HepG2 (cell line): ENCODE measurements around the gene SFT2D1. TPM values are rescaled to one million over a fixed set of nuclear protein-coding genes. Genes with fewer than 3 reads are reported as not detected.

Source experiments
- ARID2 ChIP-seq: sonication (generic); formaldehyde crosslinking; IDR thresholded peaks from 2 replicates; pipeline ENCODE4 v1.8.1; 2022; ENCODE audit warnings: mild to moderate bottlenecking, missing genetic modification reagents, borderline replicate concordance
- CBFB ChIP-seq: sonication (generic); formaldehyde crosslinking; IDR thresholded peaks from 2 replicates; pipeline ENCODE4 v1.4.0; 2020; ENCODE audit warnings: missing genetic modification reagents
- CBX2 ChIP-seq, 2 experiments: fragments of 200-600 bp in 1 of 2; sonication (generic); formaldehyde crosslinking in 1 of 2; IDR thresholded peaks; 2 replicates each; pipeline versions ENCODE4 v1.7.0 to v1.8.1; 2018 to 2022; ENCODE audit warnings: low read depth in 2 of 2, low read length in 1 of 2, mild to moderate bottlenecking in 1 of 2, missing genetic modification reagents in 1 of 2
- EEA1 ChIP-seq: sonication (generic); formaldehyde crosslinking; IDR thresholded peaks from 2 replicates; pipeline ENCODE4 v1.5.1; 2020; ENCODE audit warnings: mild to moderate bottlenecking, missing genetic modification reagents, borderline replicate concordance
- HIVEP1 ChIP-seq: sonication (generic); formaldehyde crosslinking; IDR thresholded peaks from 2 replicates; pipeline ENCODE4 v1.4.0; 2020; ENCODE audit warnings: mild to moderate bottlenecking, missing genetic modification reagents
- KDM5A ChIP-seq: fragments of 200-600 bp; sonication (generic); IDR thresholded peaks from 2 replicates; pipeline ENCODE4 v1.7.0; 2018; ENCODE audit warnings: antibody characterized with exemption, mild to moderate bottlenecking, low read length, borderline replicate concordance
- NCOA1 ChIP-seq: sonication (generic); formaldehyde crosslinking; IDR thresholded peaks from 2 replicates; pipeline ENCODE4 v1.9.0; 2021; ENCODE audit warnings: missing genetic modification reagents
- NCOA2 ChIP-seq: sonication (generic); formaldehyde crosslinking; IDR thresholded peaks from 2 replicates; pipeline ENCODE4 v1.8.0; 2022; ENCODE audit warnings: inconsistent platforms
- PAX8 ChIP-seq: sonication (generic); formaldehyde crosslinking; IDR thresholded peaks from 2 replicates; pipeline ENCODE4 v1.8.0; 2022; ENCODE audit warnings: mild to moderate bottlenecking, missing genetic modification reagents, borderline replicate concordance
- PHF8 ChIP-seq: sonication (generic); formaldehyde crosslinking; IDR thresholded peaks from 2 replicates; pipeline ENCODE4 v1.5.0; 2020; ENCODE audit warnings: missing genetic modification reagents
- SALL1 ChIP-seq: sonication (generic); formaldehyde crosslinking; IDR thresholded peaks from 2 replicates; pipeline ENCODE4 v1.8.0; 2022; ENCODE audit warnings: mild to moderate bottlenecking, missing genetic modification reagents
- SIX4 ChIP-seq: sonication (generic); formaldehyde crosslinking; IDR thresholded peaks from 2 replicates; pipeline ENCODE4 v1.4.0; 2020; ENCODE audit warnings: missing genetic modification reagents
- TAF15 ChIP-seq: fragments of 200-400 bp; formaldehyde crosslinking; IDR thresholded peaks from one replicate; pipeline ENCODE4 v1.6.1; 2018; ENCODE audit warnings: mild to moderate bottlenecking, low read depth, low read length; ENCODE audit not compliant: poor library complexity, severe bottlenecking
- ZNF235 ChIP-seq: sonication (generic); formaldehyde crosslinking; IDR thresholded peaks from 2 replicates; pipeline ENCODE4 v1.8.1; 2023; ENCODE audit warnings: mild to moderate bottlenecking, missing genetic modification reagents, borderline replicate concordance
- ZNF256 ChIP-seq: sonication (generic); formaldehyde crosslinking; conservative IDR thresholded peaks from 2 replicates; pipeline ENCODE4 v1.4.0; 2020; ENCODE audit warnings: missing genetic modification reagents
- ZNF296 ChIP-seq: sonication (generic); formaldehyde crosslinking; conservative IDR thresholded peaks from 2 replicates; pipeline ENCODE4 v1.5.0; 2020; ENCODE audit warnings: mild to moderate bottlenecking, missing genetic modification reagents
- ZNF546 ChIP-seq: sonication (generic); formaldehyde crosslinking; conservative IDR thresholded peaks from 2 replicates; pipeline ENCODE4 v1.8.1; 2023; ENCODE audit warnings: mild to moderate bottlenecking, missing genetic modification reagents
- ZNF552 ChIP-seq: sonication (generic); formaldehyde crosslinking; IDR thresholded peaks from 2 replicates; pipeline ENCODE4 v1.9.0; 2022; ENCODE audit warnings: missing genetic modification reagents, mild to moderate bottlenecking, borderline replicate concordance
- ZNF556 ChIP-seq: sonication (generic); formaldehyde crosslinking; IDR thresholded peaks from 2 replicates; pipeline ENCODE4 v1.4.0; 2020; ENCODE audit warnings: mild to moderate bottlenecking, missing genetic modification reagents, borderline replicate concordance
- ZNF605 ChIP-seq: sonication (generic); formaldehyde crosslinking; IDR thresholded peaks from 2 replicates; pipeline ENCODE4 v1.8.0; 2022; ENCODE audit warnings: mild to moderate bottlenecking, missing genetic modification reagents
- ZNF790 ChIP-seq: sonication (generic); formaldehyde crosslinking; IDR thresholded peaks from 2 replicates; pipeline ENCODE4 v1.8.0; 2022; ENCODE audit warnings: missing genetic modification reagents, mild to moderate bottlenecking, borderline replicate concordance
- ZNF883 ChIP-seq: sonication (generic); formaldehyde crosslinking; IDR thresholded peaks from 2 replicates; pipeline ENCODE4 v1.5.1; 2020; ENCODE audit warnings: mild to moderate bottlenecking, missing genetic modification reagents; ENCODE audit errors: not compliant biosample characterization
- polyA plus RNA-seq, 8 experiments: library from polyadenylated mRNA; depleted of rRNA in 3 of 8; stranded (reverse) in 7 of 8; unstranded in 1 of 8; fragments of >200 nt; fragmentation: Illumina TruSeq in 4 of 8; extraction: Trizol in 4 of 8; gene quantifications; 2 replicates each; pipeline versions ENCODE4 v1.2.1 to v1.2.3, GENCODE V29; 2011 to 2016; ENCODE audit warnings: low read depth in 4 of 8, missing spikeins in 1 of 8, mixed read lengths in 1 of 8; ENCODE audit not compliant: insufficient read depth in 1 of 8
- total RNA-seq, 5 experiments: library from RNA; depleted of rRNA; stranded (reverse); fragments of >200 nt; fragmentation: Illumina TruSeq; extraction: Trizol; gene quantifications; 2 replicates each; pipeline ENCODE4 v1.2.3, GENCODE V29; 2016; ENCODE audit warnings: low read depth in 1 of 5
- TF ChIP-seq, protein P1 (sequence below): sonication (generic); formaldehyde crosslinking; IDR thresholded peaks from 2 replicates; pipeline ENCODE4 v1.4.0; 2020; ENCODE audit warnings: mild to moderate bottlenecking, missing genetic modification reagents, borderline replicate concordance

The SFT2D1 gene
- total and polyA plus RNA-seq, 2 of the 13 experiments (the other 11 are each of a cell fraction or from before 2014, with no cell fraction given), result 115 to 147 TPM

- TF ChIP-seq ZNF256 (CRISPR knock-in tag) (no peak), TAF15 (peak; percentile 23), PHF8 (CRISPR knock-in tag) (peak; percentile 37; the same call in 1 of the 2 replicates), ZNF296 (CRISPR knock-in tag) (no peak), ZNF605 (CRISPR knock-in tag) (peak; percentile 63; the same call in 1 of the 2 replicates), CBFB (CRISPR knock-in tag) (no peak), ZNF556 (CRISPR knock-in tag) (peak; percentile 72; the same call in 1 of the 2 replicates), CBX2 (IDR thresholded peaks at IDR 0.05; ENCODE audit: low read depth, low read length) (no peak), CBX2 (CRISPR knock-in tag; IDR thresholded peaks at IDR 0.05; ENCODE audit: low read depth) (peak; percentile 75; the same call in 1 of the 2 replicates), NCOA1 (CRISPR knock-in tag) (0 out of 2 replicates have a peak, but pooled peaks have one; percentile 44), ZNF546 (CRISPR knock-in tag) (0 out of 2 replicates have a peak, but pooled peaks have one; percentile 57), PAX8 (CRISPR knock-in tag) (0 out of 2 replicates have a peak, but pooled peaks have one; percentile 60), ZNF552 (CRISPR knock-in tag) (no peak), ZNF790 (CRISPR knock-in tag) (0 out of 2 replicates have a peak, but pooled peaks have one; percentile 30), ZNF883 (peak; percentile 79), NCOA2 (CRISPR knock-in tag) (no peak), SIX4 (CRISPR knock-in tag) (no peak), ZNF235 (CRISPR knock-in tag) (peak; percentile 4; the same call in 1 of the 2 replicates), ARID2 (CRISPR knock-in tag) (0 out of 2 replicates have a peak, but pooled peaks have one; percentile 48), SALL1 (CRISPR knock-in tag) (0 out of 2 replicates have a peak, but pooled peaks have one; percentile 57), KDM5A (no peak), EEA1 (0 out of 2 replicates have a peak, but pooled peaks have one; percentile 50), HIVEP1 (peak; percentile 56)
- TF ChIP-seq, protein P1, sequence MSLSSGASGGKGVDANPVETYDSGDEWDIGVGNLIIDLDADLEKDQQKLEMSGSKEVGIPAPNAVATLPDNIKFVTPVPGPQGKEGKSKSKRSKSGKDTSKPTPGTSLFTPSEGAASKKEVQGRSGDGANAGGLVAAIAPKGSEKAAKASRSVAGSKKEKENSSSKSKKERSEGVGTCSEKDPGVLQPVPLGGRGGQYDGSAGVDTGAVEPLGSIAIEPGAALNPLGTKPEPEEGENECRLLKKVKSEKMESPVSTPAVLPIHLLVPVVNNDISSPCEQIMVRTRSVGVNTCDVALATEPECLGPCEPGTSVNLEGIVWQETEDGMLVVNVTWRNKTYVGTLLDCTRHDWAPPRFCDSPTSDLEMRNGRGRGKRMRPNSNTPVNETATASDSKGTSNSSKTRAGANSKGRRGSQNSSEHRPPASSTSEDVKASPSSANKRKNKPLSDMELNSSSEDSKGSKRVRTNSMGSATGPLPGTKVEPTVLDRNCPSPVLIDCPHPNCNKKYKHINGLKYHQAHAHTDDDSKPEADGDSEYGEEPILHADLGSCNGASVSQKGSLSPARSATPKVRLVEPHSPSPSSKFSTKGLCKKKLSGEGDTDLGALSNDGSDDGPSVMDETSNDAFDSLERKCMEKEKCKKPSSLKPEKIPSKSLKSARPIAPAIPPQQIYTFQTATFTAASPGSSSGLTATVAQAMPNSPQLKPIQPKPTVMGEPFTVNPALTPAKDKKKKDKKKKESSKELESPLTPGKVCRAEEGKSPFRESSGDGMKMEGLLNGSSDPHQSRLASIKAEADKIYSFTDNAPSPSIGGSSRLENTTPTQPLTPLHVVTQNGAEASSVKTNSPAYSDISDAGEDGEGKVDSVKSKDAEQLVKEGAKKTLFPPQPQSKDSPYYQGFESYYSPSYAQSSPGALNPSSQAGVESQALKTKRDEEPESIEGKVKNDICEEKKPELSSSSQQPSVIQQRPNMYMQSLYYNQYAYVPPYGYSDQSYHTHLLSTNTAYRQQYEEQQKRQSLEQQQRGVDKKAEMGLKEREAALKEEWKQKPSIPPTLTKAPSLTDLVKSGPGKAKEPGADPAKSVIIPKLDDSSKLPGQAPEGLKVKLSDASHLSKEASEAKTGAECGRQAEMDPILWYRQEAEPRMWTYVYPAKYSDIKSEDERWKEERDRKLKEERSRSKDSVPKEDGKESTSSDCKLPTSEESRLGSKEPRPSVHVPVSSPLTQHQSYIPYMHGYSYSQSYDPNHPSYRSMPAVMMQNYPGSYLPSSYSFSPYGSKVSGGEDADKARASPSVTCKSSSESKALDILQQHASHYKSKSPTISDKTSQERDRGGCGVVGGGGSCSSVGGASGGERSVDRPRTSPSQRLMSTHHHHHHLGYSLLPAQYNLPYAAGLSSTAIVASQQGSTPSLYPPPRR (CRISPR knock-in tag), result peak; percentile 41; the same call in 1 of the 2 replicates
Measured at GRCh38 chr6:166308033-166308768, 34.1 kb downstream of the SFT2D1 start, which contains the start of gene PRR18 (continued).
